NCI-H748 (cell line): ENCODE data around the gene PROKR2.

Experiments used
- DNase-seq: peaks from one replicate; lab custom pipeline; 2025; ENCODE audit not compliant: unreplicated experiment; lab: John Stamatoyannopoulos, UW

Gene PROKR2

DNA sequence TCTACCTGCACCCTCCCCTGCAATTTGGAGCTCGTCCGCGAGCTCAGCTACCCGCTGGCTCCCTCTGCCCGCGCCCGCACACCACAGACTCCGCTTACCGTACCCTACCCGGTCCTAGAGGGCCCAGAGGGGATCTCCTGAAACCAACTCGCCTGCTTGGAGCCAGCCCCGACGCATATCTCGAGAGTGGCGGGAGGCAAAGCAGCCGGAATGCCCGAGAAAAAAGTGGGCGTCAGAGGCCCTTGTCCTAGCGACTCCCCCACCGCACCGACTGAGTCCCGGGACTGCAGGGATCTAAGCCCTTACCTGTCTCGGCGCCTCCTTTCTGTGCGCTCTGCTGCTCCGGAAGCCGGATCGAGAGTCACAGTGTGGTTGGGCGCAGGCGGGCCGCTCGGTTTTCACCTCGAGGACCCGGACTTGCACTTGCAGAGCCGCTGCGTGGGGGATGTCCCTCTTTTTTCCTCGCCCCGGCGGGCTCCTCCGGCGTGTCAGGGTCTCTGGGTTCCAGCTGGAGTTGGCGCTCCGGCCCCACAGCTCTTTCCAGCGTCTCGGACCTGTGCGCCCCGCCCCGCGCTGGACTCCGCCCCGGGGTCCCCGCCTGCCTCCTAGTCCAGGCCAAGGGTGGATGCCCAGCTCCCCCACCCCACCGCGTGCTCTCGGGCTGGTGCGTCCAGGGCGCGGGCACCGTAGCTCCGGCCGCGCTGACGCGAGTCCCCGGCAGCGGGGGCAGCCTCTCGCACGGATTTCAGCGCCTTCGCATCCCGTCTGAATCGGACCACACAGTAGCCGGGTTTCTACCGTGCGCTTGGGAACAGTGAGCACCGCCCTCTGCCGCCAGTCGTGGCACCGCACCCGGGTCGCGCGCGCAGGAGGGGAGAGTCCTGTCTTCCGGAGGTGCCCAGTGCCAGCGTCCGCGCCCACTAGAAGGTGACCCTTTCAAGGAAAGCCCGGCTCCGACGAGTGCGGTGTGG, at the start of gene PROKR2:
Gene PROKR2, minus strand, starts transcription at position 767 of the 971 bp plus-strand sequence. CDS start 2,585 bp downstream, outside the sequence.
- DNase-seq = no peak

DNA sequence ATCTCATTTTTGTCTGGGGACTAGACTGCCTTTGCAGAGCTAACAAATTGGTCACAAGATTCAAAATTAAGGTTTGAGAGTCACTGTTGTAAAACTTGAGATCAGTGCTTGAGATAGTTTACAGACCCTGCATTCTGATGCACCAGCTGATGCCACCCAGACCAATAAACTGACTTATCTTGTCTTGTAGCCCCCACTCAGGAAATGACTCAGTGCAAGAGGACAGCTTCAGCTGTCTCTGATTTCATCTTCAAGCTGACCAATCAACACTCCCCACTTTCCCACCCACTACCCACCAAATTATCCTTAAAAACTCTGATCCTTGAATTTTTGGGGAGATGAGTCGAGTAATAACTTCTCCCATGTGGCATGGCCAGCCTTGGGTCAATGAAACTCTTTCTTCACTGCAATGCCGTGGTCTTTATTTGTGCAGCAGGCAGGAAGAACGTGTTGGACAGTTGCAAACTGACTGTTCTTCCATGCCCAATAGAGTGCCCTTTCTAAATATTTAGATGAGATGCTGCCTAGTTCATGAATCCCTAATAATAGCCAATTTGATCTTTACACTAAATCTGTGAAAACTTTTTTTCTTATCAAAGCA, 48.3 kb upstream of the PROKR2 start:
- DNase-seq = no peak

DNA sequence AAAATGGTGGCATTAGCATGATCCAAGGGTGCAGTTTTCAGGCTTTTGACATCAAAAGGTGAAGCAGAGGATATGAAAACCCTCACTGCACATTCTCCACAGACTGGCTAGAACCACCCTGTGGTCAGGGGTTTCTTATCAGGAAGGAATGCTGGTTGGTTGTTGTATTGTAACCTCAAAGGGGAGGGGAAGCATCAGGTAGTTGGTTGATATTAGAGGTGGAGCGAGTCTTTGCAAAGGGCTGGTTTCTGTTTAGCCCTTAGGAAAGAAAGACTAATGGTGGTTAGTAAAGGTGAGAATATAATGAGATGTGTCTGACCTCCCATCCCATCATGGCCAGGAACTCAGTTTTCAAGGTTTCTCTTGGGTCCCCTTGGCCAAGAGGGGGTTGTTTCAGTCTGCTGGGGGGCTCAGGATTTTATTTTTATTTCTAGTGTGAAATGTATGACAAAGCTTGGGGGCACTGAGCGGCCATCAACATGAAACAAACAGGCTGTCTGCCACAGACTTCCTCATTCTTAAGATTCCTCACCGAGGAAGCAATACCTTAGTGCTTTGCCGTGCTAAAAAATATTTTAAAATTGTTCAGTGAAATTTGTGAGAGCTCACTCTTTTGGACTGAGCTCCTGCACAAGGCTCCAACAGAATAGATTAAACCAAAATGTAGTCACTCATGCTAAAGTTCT, 47.5 kb upstream of the PROKR2 start:
- no peak for DNase-seq

DNA sequence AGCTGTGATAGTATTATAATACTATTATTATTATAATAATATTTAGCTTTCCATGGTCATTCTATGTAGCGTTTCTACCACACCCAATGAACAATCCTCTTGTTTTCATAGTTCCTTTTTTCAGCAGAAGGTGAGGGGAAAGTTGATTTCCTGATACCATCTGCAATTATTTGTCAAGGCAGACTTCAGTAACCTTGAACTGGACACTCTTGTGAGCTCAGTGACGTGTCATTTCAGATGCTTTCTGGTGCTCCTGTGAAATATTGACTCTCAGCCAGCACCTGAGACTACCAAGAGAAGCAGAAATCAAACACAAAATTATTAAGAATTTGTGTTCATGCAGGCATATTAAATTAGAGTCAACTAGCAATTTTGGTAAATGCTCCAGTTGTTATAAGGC, 46.0 kb upstream of the PROKR2 start:
- no peak for DNase-seq

DNA sequence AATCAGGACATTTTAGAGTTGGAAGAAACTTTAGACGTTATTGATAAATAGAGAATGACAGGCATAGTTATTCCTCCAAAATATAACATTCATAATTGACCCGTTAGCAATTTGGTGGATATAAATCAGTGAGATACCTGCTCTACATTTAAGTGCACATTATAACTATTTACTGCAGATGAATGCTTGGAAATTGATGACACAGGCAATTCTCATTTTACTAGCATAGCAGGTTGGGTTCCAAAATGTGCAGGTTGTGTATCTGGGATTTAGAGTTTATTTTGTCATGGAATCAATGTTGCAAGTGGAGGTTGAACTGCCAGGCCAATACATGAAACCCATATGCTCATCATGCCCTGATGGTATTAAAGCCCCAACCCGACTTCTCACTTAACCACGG, 44.4 kb upstream of the PROKR2 start:
- no peak for DNase-seq

DNA sequence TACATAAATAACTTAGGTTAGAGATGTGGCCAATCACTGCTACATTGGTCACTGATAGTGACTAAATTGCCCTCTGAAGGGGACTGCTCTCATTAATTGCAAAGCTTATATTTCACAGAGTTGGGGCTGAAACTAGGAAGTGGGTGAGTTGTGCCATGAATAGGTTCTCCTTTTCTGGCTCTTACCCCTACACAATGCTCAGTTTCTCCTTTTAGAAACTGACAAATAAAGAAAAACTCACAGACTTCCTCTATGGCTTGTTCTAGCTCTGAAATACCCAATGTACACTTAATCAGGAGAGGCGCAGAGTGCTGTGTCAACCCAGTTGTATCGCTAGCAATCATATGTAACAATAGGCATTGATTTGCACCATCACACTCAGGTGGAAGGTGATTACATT, 41.2 kb upstream of the PROKR2 start:
- DNase-seq = no peak

DNA sequence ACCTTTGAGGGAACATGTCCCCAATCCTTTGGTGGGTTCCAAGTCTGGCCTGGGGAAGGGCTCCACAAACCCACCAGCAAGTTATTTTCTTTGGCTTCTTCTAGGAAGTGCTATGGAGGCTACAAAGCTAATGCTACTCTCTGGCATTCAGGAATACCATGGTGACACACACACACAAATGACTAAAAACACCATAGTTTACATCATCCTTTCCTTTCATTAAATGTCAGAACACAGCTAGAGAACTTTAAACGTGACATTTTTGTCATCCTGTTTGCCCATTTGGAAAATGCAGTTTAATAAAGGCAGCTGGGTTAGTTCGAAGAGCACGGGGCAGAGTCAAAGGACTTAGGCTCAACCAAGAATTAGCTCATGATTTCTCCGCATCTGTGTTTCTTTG, 40.2 kb upstream of the PROKR2 start:
- DNase-seq = no peak

DNA sequence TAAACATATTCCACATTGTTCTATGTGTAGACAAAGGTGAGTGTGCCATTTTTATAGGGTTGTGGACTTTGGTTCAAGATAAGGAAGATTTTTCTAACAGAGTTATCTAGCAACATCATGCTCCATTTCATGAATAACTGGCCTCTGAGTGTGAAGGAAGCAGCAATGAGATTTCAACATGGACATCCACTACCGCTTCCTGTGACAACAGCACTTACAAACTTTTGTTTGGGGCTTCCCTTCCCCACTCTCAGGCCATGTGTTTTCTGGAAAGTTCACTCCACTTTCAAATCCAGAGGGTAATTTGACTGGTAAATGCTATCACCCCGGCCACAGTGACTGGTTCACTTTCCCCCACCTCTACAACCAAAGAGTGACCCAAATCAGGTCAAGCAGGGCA, 38.1 kb upstream of the PROKR2 start:
- no peak for DNase-seq

DNA sequence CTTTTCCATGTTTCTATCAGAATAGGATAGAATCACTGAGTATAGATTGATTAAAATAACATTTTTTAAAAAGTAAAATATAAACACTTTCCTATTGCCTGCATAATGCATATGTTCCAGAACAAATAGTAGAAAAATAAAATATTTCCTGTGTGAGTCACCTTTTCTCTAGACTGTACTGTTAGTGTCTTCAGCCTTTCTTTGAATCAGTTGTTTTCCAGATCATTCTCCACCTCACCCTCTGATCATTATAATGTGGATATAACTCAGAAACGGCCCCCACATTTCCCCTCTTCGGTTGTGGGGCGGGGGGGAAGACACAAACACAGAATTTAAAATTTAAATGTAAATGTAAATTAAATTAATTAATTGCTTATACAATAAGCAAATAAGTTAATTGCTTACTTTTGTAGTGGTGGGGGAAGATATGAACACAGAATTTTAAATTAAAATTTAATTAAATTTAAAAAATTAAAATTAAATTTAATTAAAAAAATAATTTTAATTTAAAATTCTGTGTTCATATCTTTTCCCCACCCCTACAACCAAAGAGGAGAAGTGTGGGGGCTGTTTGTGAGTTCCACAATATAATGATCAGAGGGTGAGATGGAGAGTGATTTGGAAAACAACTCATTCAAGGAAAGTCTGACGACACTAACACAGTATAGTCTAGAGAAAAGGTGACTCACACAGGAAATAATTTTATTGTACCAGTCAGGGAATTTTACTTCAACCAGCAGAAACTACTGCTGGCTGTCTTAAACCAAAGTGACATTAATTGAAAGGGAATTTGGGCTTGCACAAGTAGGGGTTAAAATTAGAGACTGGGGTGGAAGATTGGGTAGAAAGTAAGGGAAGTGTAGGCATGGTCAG, 37.1 kb upstream of the PROKR2 start:
- DNase-seq = no peak

DNA sequence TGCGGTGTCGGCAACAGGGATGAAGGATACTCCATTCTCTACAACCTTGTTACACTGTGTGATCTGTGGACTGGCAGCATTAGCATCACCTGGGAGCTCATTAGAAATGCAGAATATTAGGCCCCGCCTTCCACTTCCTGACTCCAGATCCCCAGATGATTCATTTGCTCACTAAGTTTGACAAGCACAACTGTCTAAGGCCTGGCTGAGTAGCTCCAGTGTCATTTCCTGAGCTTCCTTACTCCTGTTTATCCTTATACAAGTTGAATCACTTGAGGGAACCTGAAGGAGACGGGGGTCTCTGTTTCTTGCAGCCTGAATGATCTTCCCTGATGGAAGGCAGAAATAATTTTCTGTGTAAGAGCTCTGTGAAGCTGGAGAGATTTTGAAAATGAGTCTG, 32.7 kb upstream of the PROKR2 start:
- DNase-seq = no peak

DNA sequence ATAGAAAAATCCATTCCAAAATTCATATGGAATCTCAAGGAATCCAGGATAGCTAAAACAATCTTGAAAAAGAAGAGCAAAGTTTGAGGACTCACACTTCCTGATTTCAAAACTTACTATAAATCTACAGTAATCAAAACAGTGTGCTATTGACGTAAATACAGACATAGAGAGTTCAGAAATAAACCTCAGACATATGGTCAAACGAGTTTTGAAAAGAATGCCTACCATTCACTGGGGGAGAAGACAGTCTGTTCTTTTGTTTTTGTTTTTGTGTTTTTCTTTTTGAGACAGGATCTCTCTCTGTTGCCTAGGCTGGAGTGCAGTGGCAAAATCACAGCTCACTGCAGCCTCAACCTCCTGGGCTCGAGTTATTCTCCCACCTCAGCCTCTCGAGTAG, 25.3 kb upstream of the PROKR2 start:
- no peak for DNase-seq

DNA sequence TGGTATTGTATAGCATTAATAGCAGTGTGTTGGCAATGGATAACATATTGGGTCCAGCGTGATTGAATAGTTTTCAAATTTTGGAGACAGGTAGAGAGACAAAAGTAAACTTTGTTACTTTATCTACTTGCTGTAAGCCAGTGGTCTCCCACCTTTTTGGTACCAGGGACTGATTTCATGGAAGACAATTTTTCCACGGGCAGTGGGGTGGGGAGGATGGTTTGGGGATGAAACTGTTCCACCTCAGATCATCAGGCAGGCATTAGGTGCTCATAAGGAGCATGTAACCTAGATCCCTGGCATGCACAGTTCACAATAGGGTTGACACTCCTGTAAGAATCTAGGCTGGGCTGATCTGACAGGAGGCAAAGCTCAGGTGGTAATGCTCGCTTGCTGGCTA, 14.6 kb upstream of the PROKR2 start:
- DNase-seq = no peak

DNA sequence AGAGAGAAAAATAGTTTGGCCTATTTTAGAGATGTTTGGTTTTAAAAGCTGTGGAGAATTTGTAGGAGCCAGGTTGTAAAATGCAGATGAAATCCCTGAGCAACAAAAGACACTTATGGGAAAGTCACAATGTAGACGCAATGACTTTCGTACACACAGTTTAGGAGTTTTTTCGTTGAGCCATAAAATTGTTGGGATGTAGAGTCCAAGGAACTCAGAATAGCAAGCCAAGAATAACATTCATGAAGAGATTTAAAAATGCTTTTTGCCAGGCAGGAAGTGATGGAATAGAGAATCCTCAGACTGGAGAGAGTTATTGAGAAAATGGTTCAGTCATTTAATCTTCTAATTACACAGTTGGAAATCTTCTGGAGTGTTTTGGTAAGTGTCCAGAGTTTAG, 11.5 kb upstream of the PROKR2 start:
- no peak for DNase-seq

DNA sequence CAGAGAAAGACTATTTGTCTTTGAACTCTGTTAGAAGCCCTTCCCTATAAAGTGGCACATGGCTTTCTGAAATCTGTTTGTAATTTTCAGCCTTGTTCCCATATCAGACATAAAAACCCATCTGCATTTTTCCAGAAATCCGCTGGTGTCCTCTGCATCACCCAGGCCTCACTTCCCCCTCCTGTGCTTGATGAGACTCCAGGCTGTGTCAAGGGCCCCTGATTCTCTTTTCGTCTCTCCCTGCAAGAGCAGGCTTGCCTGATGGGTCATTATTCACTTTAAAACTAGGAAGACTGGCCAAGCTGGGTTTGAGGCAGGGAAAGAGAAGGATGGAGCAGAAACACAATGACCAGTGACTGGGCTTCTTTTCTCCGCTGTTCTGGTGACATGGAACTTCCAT, 10.6 kb upstream of the PROKR2 start:
- DNase-seq = no peak

DNA sequence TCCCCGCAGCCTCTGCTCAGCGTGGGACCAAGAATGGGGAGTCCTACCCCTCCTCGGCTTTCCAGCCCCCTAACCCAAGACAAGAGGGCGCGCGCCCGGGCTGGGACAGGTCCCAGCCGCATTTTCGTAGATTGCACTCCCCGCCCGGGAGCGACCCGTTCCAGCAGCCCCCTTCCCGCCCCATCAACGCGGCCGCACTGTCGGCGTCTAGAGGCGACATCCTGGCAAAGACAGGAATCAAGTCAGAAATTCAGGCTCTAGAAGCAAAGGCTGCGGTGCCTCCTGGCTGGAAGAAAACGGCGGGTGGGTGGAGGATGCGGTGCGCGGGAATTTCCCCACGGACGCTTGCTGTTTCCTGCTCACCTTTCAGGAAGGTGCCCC, 957 bp downstream of the PROKR2 start:
- no peak for DNase-seq

DNA sequence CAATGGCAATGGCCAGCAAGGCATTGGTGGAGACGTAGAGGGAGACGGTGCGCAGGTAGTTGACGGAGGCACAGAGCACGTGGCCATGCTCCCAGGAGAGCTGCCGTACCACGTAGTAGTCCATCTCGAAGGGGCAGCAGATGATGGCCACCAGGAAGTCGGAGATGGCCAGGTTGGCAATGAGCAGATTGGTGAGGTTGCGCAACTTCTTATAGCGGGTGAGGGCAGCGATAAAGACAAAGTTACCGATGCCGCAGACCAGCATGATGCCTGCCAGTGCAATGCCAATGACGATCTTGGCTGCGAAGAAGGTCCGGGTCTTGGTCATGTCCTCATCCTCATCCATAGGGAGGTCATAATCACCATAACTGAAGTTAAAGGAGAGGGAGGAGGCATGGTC, 2.8 kb downstream of the PROKR2 start:
- DNase-seq = no peak

DNA sequence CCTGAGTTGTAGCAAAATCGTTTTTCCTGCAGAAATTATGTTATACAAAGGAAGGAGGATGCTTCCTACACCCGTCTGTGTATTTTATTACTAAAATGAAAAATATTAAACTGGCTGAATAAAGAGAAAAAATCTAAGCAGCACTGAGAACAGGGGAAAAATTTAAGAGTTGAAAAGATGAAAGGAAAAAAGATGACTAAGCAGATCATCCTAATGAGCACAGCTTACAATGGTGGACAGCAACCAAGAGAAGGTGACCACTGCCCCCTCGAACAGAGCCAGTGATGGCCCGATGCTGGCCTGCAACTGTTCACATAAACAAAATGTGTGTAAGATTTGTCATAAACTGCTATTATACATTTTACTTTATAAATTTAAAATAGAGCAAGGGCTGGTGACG, 4.2 kb downstream of the PROKR2 start:
- DNase-seq = no peak

DNA sequence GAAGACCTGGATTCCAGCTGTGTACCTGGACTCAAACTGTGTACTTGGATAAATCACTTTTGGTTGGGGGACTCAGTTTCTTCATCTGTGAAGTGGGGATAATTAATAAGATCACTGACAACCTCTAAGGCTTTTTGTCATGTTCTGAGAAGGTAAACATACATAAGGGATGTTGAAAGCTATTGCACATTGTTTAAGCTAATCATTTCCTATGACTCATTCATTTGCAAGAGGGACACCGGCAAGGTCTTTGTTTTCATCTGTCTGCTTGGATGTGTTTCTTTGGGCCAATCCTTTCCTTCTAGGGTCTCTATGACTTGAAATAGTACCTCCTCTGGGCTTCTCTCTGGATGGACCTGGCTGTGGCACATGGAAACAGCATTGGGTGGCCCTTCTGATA, 6.8 kb downstream of the PROKR2 start:
- no peak for DNase-seq

DNA sequence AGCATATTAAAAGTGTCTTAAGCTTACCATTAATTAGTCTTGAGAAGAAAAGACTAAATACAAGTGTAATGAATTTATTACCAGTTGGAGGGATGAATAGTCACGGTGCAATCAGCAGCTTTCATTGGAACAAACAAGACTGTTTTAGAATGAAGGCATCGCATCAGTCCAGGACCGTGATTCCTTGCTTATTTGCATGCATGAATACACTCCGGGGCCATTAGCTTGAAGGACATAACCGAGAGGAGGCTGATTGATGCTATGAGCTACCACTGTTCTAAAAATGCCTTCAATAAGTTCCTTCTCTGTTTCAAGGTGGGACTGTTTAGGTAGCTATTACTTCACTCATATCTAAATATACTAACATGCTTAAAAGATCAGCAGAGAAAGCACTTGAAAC, 17.9 kb downstream of the PROKR2 start:
- no peak for DNase-seq

DNA sequence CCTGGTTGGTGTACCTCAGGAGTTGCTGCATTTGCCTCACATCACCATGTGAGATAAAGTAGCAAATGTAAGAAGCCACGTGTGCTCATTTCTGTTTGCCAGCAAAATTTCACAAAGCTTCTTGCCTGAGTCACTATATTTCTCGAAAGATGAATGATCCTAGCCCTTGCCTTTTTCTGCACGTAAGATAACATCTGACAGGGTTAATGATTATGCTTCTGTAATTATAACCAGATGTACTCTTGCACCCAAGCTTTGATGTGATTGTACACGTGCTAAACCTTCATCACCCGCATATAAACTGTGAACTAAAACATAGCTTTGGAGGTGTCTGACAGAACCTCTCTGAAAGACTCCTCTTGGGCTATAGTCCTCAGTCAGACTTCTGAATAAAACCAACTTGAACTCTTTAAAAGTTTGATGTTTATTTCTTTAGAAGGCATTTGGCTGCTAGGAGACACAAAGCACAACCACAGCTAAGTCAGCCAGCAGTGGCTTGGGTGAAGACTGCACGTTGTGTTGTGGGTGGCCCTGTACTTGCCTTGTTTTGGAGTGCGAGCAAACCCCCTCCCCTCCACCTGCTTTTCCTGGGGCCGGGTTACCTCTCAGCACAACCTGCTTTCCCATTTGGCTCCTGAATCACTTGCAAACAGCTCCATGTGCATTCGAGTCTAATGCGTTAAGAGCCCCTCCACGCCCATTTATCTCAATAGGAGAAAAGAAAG, 19.3 kb downstream of the PROKR2 start:
- DNase-seq = no peak
